ENCODE measurements around the gene KRT76.

GRCh38 chr12:52799505-52800211, 22.5 kb upstream of the KRT76 start:
- TF ChIP-seq POLR2AphosphoS5 (IDR thresholded peaks at IDR 0.05) (no peak), POLR2A (IDR thresholded peaks at IDR 0.05) (no peak), CTCF (IDR thresholded peaks at IDR 0.05 in 8 of 11, conservative IDR thresholded peaks at IDR 0.05 in 3 of 11) (no peak)

Data from spleen (tissue), 7 donors.